HepG2 (cell line): Measurements from ENCODE around the gene DUSP16.

Experiments used
- ATF7 ChIP-seq, 2 experiments: fragments of 450-650 bp in 1 of 2; sonication (generic) in 1 of 2; formaldehyde crosslinking in 1 of 2; IDR thresholded peaks; 2 replicates each; pipeline versions ENCODE4 v1.4.0 to v1.6.1; 2016 to 2020; ENCODE audit warnings: antibody characterized with exemption in 1 of 2, mild to moderate bottlenecking in 1 of 2, missing genetic modification reagents in 1 of 2
- HDAC6 ChIP-seq: fragments of 200-600 bp; sonication (generic); IDR thresholded peaks from 2 replicates; pipeline ENCODE4 v1.7.0; 2017; ENCODE audit warnings: mild to moderate bottlenecking, antibody characterized with exemption, low read length, low read depth
- HNRNPL ChIP-seq: fragments of 200-400 bp; formaldehyde crosslinking; IDR thresholded peaks from 2 replicates; pipeline ENCODE4 v1.6.1; 2017; ENCODE audit warnings: mild to moderate bottlenecking, low read depth, low read length
- KLF15 ChIP-seq: sonication (generic); formaldehyde crosslinking; IDR thresholded peaks from 2 replicates; pipeline ENCODE4 v1.8.1; 2023; ENCODE audit warnings: borderline replicate concordance, mild to moderate bottlenecking, inconsistent platforms, missing genetic modification reagents, mixed read lengths
- LCORL ChIP-seq, 2 experiments: fragments of 450-650 bp in 1 of 2; sonication (generic) in 1 of 2; formaldehyde crosslinking in 1 of 2; IDR thresholded peaks; 2 replicates each; pipeline versions ENCODE4 v1.5.0 to v1.6.1; 2017 to 2020; ENCODE audit warnings: antibody characterized with exemption in 1 of 2, missing genetic modification reagents in 1 of 2
- NFYB ChIP-seq: sonication (generic); formaldehyde crosslinking; IDR thresholded peaks from 2 replicates; pipeline ENCODE4 v1.4.0; 2020; ENCODE audit warnings: missing genetic modification reagents
- POLR2A ChIP-seq, 2 experiments: IDR thresholded peaks; 2 replicates each; pipeline ENCODE4 v1.6.1; 2011; ENCODE audit warnings: low read depth in 2 of 2, low read length in 2 of 2, mild to moderate bottlenecking in 1 of 2, moderate library complexity in 1 of 2; ENCODE audit not compliant: insufficient read depth in 1 of 2
- TF ChIP-seq, protein P1 (sequence below): sonication (generic); formaldehyde crosslinking; IDR thresholded peaks from 2 replicates; pipeline ENCODE4 v1.4.0; 2020; ENCODE audit warnings: mild to moderate bottlenecking, low read depth, missing genetic modification reagents
- TF ChIP-seq, protein P2 (sequence below): sonication (generic); formaldehyde crosslinking; IDR thresholded peaks from 2 replicates; pipeline ENCODE4 v1.5.0; 2020; ENCODE audit warnings: mild to moderate bottlenecking, missing genetic modification reagents, moderate library complexity

DNA sequence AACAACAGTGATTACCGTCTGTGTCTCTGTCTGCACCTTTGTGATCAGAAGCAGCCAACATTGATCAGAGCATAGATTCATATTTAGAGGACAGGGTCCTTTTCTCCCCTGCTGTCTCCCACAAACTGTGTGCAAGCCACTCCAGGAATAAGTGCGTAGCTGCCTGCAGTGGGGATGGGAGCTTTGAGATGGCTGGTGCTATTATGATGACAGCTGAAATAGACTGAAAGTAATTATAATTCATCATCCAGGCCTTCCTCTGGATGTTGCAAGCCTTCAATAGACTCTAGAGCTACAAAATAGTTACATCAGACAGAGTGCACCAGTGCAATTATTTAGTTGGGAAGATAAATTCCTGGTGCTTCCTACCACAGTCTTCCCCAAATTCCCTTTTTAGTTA is 137.7 kb downstream of the DUSP16 start:
- no peak for TF ChIP-seq HDAC6
- TF ChIP-seq HNRNPL, result no peak
- TF ChIP-seq, protein P1, sequence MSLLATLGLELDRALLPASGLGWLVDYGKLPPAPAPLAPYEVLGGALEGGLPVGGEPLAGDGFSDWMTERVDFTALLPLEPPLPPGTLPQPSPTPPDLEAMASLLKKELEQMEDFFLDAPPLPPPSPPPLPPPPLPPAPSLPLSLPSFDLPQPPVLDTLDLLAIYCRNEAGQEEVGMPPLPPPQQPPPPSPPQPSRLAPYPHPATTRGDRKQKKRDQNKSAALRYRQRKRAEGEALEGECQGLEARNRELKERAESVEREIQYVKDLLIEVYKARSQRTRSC, result no peak
- no peak for TF ChIP-seq POLR2A (IDR thresholded peaks at IDR 0.05; ENCODE audit: insufficient read depth in 1 of 2, low read depth in 2 of 2, low read length in 2 of 2)
- no peak for TF ChIP-seq KLF15 (CRISPR knock-in tag)
- no peak for TF ChIP-seq ATF7 (IDR thresholded peaks at IDR 0.05)
- TF ChIP-seq ATF7 (CRISPR knock-in tag; IDR thresholded peaks at IDR 0.05), result no peak
- TF ChIP-seq LCORL (IDR thresholded peaks at IDR 0.05), result no peak
- TF ChIP-seq LCORL (CRISPR knock-in tag; IDR thresholded peaks at IDR 0.05), result no peak
- TF ChIP-seq NFYB (CRISPR knock-in tag), result no peak
- TF ChIP-seq, protein P2, sequence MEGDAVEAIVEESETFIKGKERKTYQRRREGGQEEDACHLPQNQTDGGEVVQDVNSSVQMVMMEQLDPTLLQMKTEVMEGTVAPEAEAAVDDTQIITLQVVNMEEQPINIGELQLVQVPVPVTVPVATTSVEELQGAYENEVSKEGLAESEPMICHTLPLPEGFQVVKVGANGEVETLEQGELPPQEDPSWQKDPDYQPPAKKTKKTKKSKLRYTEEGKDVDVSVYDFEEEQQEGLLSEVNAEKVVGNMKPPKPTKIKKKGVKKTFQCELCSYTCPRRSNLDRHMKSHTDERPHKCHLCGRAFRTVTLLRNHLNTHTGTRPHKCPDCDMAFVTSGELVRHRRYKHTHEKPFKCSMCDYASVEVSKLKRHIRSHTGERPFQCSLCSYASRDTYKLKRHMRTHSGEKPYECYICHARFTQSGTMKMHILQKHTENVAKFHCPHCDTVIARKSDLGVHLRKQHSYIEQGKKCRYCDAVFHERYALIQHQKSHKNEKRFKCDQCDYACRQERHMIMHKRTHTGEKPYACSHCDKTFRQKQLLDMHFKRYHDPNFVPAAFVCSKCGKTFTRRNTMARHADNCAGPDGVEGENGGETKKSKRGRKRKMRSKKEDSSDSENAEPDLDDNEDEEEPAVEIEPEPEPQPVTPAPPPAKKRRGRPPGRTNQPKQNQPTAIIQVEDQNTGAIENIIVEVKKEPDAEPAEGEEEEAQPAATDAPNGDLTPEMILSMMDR (CRISPR knock-in tag), result no peak
